ENCODE measurements around the gene SLC15A4. TPM values are rescaled to one million over a fixed set of nuclear protein-coding genes. Genes with fewer than 3 reads are reported as not detected.

The SLC15A4 gene
- total and polyA plus RNA-seq, 9 of the 15 experiments (the other 6 are each of a cell fraction or from before 2014, with no cell fraction given) = 5.5 to 20.8 (median 10.1) TPM

- TF ChIP-seq, protein P1, sequence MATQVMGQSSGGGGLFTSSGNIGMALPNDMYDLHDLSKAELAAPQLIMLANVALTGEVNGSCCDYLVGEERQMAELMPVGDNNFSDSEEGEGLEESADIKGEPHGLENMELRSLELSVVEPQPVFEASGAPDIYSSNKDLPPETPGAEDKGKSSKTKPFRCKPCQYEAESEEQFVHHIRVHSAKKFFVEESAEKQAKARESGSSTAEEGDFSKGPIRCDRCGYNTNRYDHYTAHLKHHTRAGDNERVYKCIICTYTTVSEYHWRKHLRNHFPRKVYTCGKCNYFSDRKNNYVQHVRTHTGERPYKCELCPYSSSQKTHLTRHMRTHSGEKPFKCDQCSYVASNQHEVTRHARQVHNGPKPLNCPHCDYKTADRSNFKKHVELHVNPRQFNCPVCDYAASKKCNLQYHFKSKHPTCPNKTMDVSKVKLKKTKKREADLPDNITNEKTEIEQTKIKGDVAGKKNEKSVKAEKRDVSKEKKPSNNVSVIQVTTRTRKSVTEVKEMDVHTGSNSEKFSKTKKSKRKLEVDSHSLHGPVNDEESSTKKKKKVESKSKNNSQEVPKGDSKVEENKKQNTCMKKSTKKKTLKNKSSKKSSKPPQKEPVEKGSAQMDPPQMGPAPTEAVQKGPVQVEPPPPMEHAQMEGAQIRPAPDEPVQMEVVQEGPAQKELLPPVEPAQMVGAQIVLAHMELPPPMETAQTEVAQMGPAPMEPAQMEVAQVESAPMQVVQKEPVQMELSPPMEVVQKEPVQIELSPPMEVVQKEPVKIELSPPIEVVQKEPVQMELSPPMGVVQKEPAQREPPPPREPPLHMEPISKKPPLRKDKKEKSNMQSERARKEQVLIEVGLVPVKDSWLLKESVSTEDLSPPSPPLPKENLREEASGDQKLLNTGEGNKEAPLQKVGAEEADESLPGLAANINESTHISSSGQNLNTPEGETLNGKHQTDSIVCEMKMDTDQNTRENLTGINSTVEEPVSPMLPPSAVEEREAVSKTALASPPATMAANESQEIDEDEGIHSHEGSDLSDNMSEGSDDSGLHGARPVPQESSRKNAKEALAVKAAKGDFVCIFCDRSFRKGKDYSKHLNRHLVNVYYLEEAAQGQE (IDR thresholded peaks at IDR 0.05; ENCODE audit: borderline replicate concordance) = no peak
- TF ChIP-seq, protein P1 (CRISPR knock-in tag; IDR thresholded peaks at IDR 0.05; ENCODE audit: low read depth) = no peak
- TF ChIP-seq ZNF561 (CRISPR knock-in tag; conservative IDR thresholded peaks at IDR 0.05) (no peak), HDAC8 (tag; IDR thresholded peaks at IDR 0.05) (no peak), SMAD3 (CRISPR knock-in tag; conservative IDR thresholded peaks at IDR 0.05) (no peak)
- TF ChIP-seq, protein P2, sequence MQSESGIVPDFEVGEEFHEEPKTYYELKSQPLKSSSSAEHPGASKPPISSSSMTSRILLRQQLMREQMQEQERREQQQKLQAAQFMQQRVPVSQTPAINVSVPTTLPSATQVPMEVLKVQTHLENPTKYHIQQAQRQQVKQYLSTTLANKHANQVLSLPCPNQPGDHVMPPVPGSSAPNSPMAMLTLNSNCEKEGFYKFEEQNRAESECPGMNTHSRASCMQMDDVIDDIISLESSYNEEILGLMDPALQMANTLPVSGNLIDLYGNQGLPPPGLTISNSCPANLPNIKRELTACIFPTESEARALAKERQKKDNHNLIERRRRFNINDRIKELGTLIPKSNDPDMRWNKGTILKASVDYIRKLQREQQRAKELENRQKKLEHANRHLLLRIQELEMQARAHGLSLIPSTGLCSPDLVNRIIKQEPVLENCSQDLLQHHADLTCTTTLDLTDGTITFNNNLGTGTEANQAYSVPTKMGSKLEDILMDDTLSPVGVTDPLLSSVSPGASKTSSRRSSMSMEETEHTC (IDR thresholded peaks at IDR 0.05) = no peak
These were observed 10.4 kb downstream of the SLC15A4 start (continued) for GRCh38 chr12:128813392-128813791.
